B cell (primary cell): ENCODE data around the gene EIF4A3.

Source experiments
- EZH2 ChIP-seq: IDR thresholded peaks from 2 replicates; pipeline ENCODE4 v1.6.1; 2012; ENCODE audit warnings: borderline replicate concordance, low read depth, mild to moderate bottlenecking, moderate library complexity, low read length; ENCODE audit not compliant: insufficient read depth, poor library complexity, severe bottlenecking
- TF ChIP-seq, protein P1 (sequence below): fragments of 200-600 bp; IDR thresholded peaks from one replicate; pipeline ENCODE4 v1.8.0; 2022; ENCODE audit warnings: antibody characterized with exemption, mild to moderate bottlenecking

DNA sequence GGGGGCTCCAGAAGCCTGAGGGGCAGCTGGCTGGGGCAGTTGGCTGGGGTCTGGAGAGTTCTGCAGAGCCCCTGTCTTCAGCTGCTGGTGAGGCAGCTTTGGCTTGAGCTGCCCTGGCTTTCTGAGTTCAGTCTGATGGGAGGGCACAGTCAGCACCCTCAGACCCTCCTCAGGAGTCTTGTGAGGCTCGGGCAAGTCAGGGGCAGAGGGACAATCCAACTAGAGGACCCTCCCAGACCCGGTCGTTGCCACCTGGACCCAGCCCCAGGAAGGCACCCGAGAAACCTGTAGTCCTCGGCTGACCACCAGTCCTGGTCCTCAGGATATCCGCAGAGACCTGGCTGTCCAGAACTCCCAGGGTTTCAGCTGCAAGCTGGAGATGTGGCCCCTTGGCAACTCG is 24.8 kb upstream of the EIF4A3 start:
- TF ChIP-seq, protein P1, sequence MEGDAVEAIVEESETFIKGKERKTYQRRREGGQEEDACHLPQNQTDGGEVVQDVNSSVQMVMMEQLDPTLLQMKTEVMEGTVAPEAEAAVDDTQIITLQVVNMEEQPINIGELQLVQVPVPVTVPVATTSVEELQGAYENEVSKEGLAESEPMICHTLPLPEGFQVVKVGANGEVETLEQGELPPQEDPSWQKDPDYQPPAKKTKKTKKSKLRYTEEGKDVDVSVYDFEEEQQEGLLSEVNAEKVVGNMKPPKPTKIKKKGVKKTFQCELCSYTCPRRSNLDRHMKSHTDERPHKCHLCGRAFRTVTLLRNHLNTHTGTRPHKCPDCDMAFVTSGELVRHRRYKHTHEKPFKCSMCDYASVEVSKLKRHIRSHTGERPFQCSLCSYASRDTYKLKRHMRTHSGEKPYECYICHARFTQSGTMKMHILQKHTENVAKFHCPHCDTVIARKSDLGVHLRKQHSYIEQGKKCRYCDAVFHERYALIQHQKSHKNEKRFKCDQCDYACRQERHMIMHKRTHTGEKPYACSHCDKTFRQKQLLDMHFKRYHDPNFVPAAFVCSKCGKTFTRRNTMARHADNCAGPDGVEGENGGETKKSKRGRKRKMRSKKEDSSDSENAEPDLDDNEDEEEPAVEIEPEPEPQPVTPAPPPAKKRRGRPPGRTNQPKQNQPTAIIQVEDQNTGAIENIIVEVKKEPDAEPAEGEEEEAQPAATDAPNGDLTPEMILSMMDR: no peak
- no peak for TF ChIP-seq EZH2
